H9 (cell line): ENCODE results near the gene BCAS4. TPM values are rescaled to one million over a fixed set of nuclear protein-coding genes. Genes with fewer than 3 reads are reported as not detected.
"Not testable (repeated sequence)": the region's sequence is repeated elsewhere in the genome, so short reads cannot be mapped to it uniquely, and the experiment has no call there.

Experiments used
- DNase-seq: peaks from one replicate; pipeline ENCODE4 v3.0.0-alpha.2; 2017
- H2AFZ ChIP-seq: one replicate; pipeline ENCODE4 v1.6.1; 2013; ENCODE audit warnings: mild to moderate bottlenecking, low read length, control low read depth, moderate library complexity
- H2AK5ac ChIP-seq: 2 replicates; pipeline ENCODE4 v1.6.1; 2013; ENCODE audit warnings: low read length, control low read depth, mixed read lengths; ENCODE audit not compliant: insufficient read length
- H2BK120ac ChIP-seq: one replicate; pipeline ENCODE4 v1.6.1; 2013; ENCODE audit warnings: low read depth, mild to moderate bottlenecking, low read length, control low read depth, inconsistent platforms; ENCODE audit not compliant: poor library complexity, severe bottlenecking
- H2BK12ac ChIP-seq: 2 replicates; pipeline ENCODE4 v1.6.1; 2013; ENCODE audit warnings: low read length, control low read depth, mixed read lengths, low read depth; ENCODE audit not compliant: insufficient read length
- H2BK15ac ChIP-seq: 2 replicates; pipeline ENCODE4 v1.6.1; 2013; ENCODE audit warnings: low read depth, low read length, control low read depth
- H2BK20ac ChIP-seq: one replicate; pipeline ENCODE4 v1.6.1; 2013; ENCODE audit warnings: low read depth, mild to moderate bottlenecking, low read length, control low read depth, inconsistent platforms; ENCODE audit not compliant: poor library complexity, severe bottlenecking
- H2BK5ac ChIP-seq: 2 replicates; pipeline ENCODE4 v1.6.1; 2013; ENCODE audit warnings: low read length, control low read depth, mixed read lengths; ENCODE audit not compliant: insufficient read length
- H3K14ac ChIP-seq: 2 replicates; pipeline ENCODE4 v1.6.1; 2013; ENCODE audit warnings: low read length, control low read depth; ENCODE audit not compliant: insufficient read depth
- H3K18ac ChIP-seq: 2 replicates; pipeline ENCODE4 v1.6.1; 2013; ENCODE audit warnings: low read depth, mild to moderate bottlenecking, mixed read lengths, low read length, control low read depth; ENCODE audit not compliant: insufficient read length
- H3K23ac ChIP-seq: 2 replicates; pipeline ENCODE4 v1.6.1; 2013; ENCODE audit warnings: low read length, control low read depth, mixed read lengths, low read depth; ENCODE audit not compliant: insufficient read length
- H3K23me2 ChIP-seq: 2 replicates; pipeline ENCODE4 v1.6.1; 2013; ENCODE audit warnings: low read depth, mild to moderate bottlenecking, mixed read lengths, low read length, control low read depth; ENCODE audit not compliant: insufficient read length, poor library complexity, severe bottlenecking
- H3K27ac ChIP-seq: 2 replicates; pipeline ENCODE4 v1.5.1; 2013; ENCODE audit warnings: low read length, control low read depth, mixed read lengths, low read depth; ENCODE audit not compliant: insufficient read length
- H3K27me3 ChIP-seq: 2 replicates; pipeline ENCODE4 v1.6.1; 2013; ENCODE audit warnings: low read length, control low read depth, inconsistent platforms; ENCODE audit not compliant: insufficient read depth
- H3K4ac ChIP-seq: 2 replicates; pipeline ENCODE4 v1.6.1; 2013; ENCODE audit warnings: low read depth, mild to moderate bottlenecking, control low read depth, inconsistent platforms, low read length, moderate library complexity
- H3K4me1 ChIP-seq: 2 replicates; pipeline ENCODE4 v1.6.1; 2013; ENCODE audit warnings: low read length, control low read depth, inconsistent platforms; ENCODE audit not compliant: insufficient read depth
- H3K4me2 ChIP-seq: 2 replicates; pipeline ENCODE4 v1.6.1; 2013; ENCODE audit warnings: low read length, control low read depth, mixed read lengths; ENCODE audit not compliant: insufficient read length, insufficient read depth
- H3K56ac ChIP-seq: 2 replicates; pipeline ENCODE4 v1.6.1; 2013; ENCODE audit warnings: low read depth, mild to moderate bottlenecking, mixed read lengths, low read length, control low read depth; ENCODE audit not compliant: insufficient read length
- H3K79me1 ChIP-seq: 2 replicates; pipeline ENCODE4 v1.6.1; 2013; ENCODE audit warnings: low read depth, mild to moderate bottlenecking, moderate library complexity, low read length, control low read depth, inconsistent platforms; ENCODE audit not compliant: insufficient read depth, poor library complexity, severe bottlenecking
- H3K79me2 ChIP-seq: 2 replicates; pipeline ENCODE4 v1.6.1; 2013; ENCODE audit warnings: low read length, control low read depth, inconsistent platforms; ENCODE audit not compliant: insufficient read depth
- H3K9ac ChIP-seq: 2 replicates; pipeline ENCODE4 v1.6.1; 2013; ENCODE audit warnings: low read length, control low read depth, mixed read lengths; ENCODE audit not compliant: insufficient read length; ENCODE audit errors: extremely low read depth
- H3K9me3 ChIP-seq: one replicate; pipeline ENCODE4 v1.6.1; 2013; ENCODE audit warnings: low read depth, low read length, inconsistent platforms; ENCODE audit not compliant: control insufficient read depth
- H3T11ph ChIP-seq: one replicate; pipeline ENCODE4 v1.6.1; 2013; ENCODE audit warnings: mild to moderate bottlenecking, low read length, control low read depth, inconsistent platforms
- H4K20me1 ChIP-seq: one replicate; pipeline ENCODE4 v1.6.1; 2013; ENCODE audit not compliant: control insufficient read depth, insufficient read length, insufficient read depth
- H4K5ac ChIP-seq: 2 replicates; pipeline ENCODE4 v1.6.1; 2013; ENCODE audit warnings: low read depth, mild to moderate bottlenecking, mixed read lengths, low read length, control low read depth; ENCODE audit not compliant: insufficient read length
- H4K8ac ChIP-seq: replicated peaks from 2 replicates; pipeline ENCODE4 v1.6.1; 2013; ENCODE audit warnings: low read length, control low read depth, mixed read lengths, low read depth; ENCODE audit not compliant: insufficient read length
- H4K91ac ChIP-seq: 2 replicates; pipeline ENCODE4 v1.6.1; 2013; ENCODE audit warnings: low read depth, mild to moderate bottlenecking, moderate library complexity, mixed read lengths, low read length, control low read depth; ENCODE audit not compliant: insufficient read length
- H3K27ac Mint-ChIP-seq, 3 experiments: 2 replicates in 2 of 3; 3 replicates in 1 of 3; pipeline ENCODE4 v1.8.0; 2020 to 2021; ENCODE audit warnings: mixed read lengths in 3 of 3, mild to moderate bottlenecking in 1 of 3, moderate library complexity in 1 of 3
- H3K27me3 Mint-ChIP-seq: 2 replicates; pipeline ENCODE4 v1.8.0; 2021; ENCODE audit warnings: low read depth, mild to moderate bottlenecking, moderate library complexity, mixed read lengths
- H3K36me3 Mint-ChIP-seq, 3 experiments: 2 replicates in 2 of 3; 3 replicates in 1 of 3; pipeline ENCODE4 v1.8.0; 2020 to 2021; ENCODE audit warnings: low read depth in 3 of 3, mixed read lengths in 3 of 3; ENCODE audit not compliant: insufficient read depth in 1 of 3
- H3K4me1 Mint-ChIP-seq, 2 experiments: 2 replicates each; pipeline ENCODE4 v1.8.0; 2020; ENCODE audit warnings: mixed read lengths in 2 of 2
- H3K4me3 Mint-ChIP-seq, 2 experiments: 2 replicates in 1 of 2; 3 replicates in 1 of 2; pipeline ENCODE4 v1.8.0; 2020 to 2021; ENCODE audit warnings: mild to moderate bottlenecking in 2 of 2, mixed read lengths in 2 of 2, moderate library complexity in 1 of 2
- H3K9me3 Mint-ChIP-seq, 2 experiments: 2 replicates in 1 of 2; 3 replicates in 1 of 2; pipeline ENCODE4 v1.8.0; 2020; ENCODE audit warnings: mild to moderate bottlenecking in 2 of 2, mixed read lengths in 2 of 2, moderate library complexity in 1 of 2
- CTCF ChIP-seq: fragments of 200-600 bp; sonication (generic); conservative IDR thresholded peaks from 3 replicates; pipeline ENCODE4 v1.8.0; 2021; ENCODE audit warnings: antibody characterized with exemption, mild to moderate bottlenecking
- WGBS: extraction: QIAGEN DNeasy Blood & Tissue Kit; methylation state at CpG from one replicate; pipeline ENCODE4 v1.1.7; 2013; ENCODE audit warnings: missing lambda C conversion rate, low lambda C conversion rate, mixed read lengths; ENCODE audit not compliant: insufficient read length; ENCODE audit errors: extremely low coverage; 5-methylcytosine and 5-hydroxymethylcytosine counted together
- total RNA-seq: library from RNA; stranded (reverse); gene quantifications from 2 replicates; pipeline ENCODE4 v1.2.1, GENCODE V29; 2021

Gene BCAS4
- total RNA-seq, 1 experiment from 2014 or later, result 16.9 TPM

DNA sequence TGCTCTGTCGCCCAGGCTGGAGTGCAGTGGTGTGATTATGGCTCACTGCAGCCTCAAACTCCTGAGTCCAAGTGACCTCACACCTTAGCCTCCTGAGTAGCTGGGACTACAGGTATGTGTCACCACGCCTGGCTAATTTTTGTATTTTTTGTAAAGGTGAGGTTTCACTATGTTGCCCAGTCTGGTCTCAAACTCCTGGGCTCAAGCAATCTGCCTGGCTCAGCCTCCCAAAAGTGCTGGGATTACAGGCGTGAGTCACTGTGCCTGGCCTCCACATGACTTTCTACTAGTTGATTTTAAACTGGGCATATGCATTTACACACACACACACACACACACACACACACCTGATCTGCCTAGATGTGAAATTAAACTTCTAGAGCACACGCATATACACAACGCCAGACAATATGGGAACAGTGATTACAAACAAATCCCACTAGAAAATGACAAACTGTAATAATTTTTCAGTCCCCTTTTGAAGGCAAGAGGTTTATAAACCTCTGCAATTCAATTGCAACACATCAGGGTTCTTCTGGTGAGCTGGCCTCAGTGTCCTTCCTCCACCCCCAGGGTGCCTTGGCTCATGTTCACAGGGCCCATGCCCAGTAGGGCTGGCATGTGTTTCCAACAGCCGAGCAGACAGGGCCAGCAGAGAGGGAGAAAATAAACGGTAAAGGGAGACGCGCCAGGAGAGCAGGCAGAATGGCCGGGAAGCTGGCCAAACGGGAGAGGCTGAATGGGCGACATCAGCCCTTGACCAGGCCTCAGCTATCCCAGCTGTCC, 32.2 kb upstream of the BCAS4 start:
- Histone ChIP-seq H3K4ac (no peak overlapping the region), H3K79me1 (no peaks in the 10 kb centered on the region), H2AK5ac (no peak overlapping the region), H4K8ac (no peak overlapping the region), H3K9ac (no peak overlapping the region), H3K4me2 (no peak overlapping the region), H2BK120ac (peak overlapping the region; percentile 67), H2BK5ac (no peak overlapping the region), H3K23ac (no peak overlapping the region), H3K27ac (no peak overlapping the region), H4K91ac (no peak overlapping the region), H2AFZ (no peak overlapping the region), H4K5ac (no peak overlapping the region), H3K23me2 (no peaks in the 10 kb centered on the region), H3T11ph (no peak overlapping the region), H2BK20ac (no peak overlapping the region), H3K79me2 (no peaks in the 10 kb centered on the region), H3K18ac (no peak overlapping the region), H3K27me3 (no peaks in the 10 kb centered on the region), H3K14ac (no peak overlapping the region), H3K56ac (no peak overlapping the region), H2BK15ac (no peak overlapping the region), H2BK12ac (no peak overlapping the region), H3K4me1 (peaks cover 3% of the 10 kb centered on the region; the same call in 1 of the 2 replicates), H3K9me3 (no peaks in the 10 kb centered on the region), H4K20me1 (no peaks in the 10 kb centered on the region)
- no peaks in the 10 kb centered on the region for H3K9me3 Mint-ChIP-seq
- H3K36me3 Mint-ChIP-seq, result no peaks in the 10 kb centered on the region
- DNase-seq, result no peak
- peaks cover 20 to 34% of the 10 kb centered on the region in 2 experiments for H3K4me1 Mint-ChIP-seq
- no peak for TF ChIP-seq CTCF
- no CpG with 5 or more reads among the region's 12 CpGs for WGBS
- no peaks in the 10 kb centered on the region for H3K27me3 Mint-ChIP-seq
- no peak overlapping the region for H3K4me3 Mint-ChIP-seq
- peak overlapping the region in 1 of 3 experiments; percentile 40; a peak in 1 of 7 replicates for H3K27ac Mint-ChIP-seq

DNA sequence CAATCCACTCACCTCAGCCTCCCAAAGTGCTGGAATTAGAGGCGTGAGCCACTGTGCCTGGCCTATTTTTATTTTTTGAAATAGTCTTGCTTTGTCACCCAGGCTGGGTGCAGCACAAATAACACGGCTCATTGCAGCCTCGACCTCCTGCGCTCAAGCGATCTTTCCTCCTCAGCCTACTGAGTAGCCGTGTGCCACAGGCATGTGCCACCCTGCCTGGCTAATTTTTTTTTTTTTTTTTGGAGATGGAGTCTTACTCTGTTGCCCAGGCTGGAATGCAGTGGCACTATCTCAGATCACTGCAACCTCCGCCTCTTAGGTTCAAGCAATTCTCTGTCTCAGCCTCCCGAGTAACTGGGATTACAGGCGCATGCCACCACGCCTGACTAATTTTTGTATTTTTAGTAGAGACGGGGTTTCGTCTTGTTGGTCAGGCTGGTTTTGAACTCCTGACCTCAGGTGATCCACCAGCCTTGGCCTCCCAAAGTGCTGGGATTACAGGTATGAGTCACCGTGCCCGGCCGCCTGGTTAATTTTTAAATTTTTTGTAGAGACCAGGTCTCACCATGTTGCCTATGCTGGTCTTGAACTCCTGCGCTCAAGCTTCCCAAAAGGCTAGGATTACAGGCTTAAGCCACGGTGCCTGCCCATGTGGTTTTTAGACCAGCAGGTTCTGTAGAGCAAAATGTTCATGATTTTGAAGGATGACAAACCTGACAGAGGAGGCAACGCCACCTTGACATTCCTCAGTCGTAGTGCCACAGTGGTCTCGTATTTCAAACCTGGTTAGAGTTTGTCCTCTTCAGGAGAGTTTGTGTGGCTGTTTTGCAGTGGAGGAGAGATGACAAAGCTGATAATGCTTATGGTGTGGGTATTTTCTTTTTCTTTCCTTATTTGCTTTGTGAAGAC, 31.1 kb upstream of the BCAS4 start:
- H3K27ac Mint-ChIP-seq, result peak overlapping the region in 2 of 3 experiments; percentile 70 to 84; a peak in 4 of 7 replicates
- not testable (repeated sequence) for H3K14ac ChIP-seq, H4K8ac ChIP-seq, H2AFZ ChIP-seq, H3K4me3 Mint-ChIP-seq, H3K27me3 Mint-ChIP-seq, H2BK20ac ChIP-seq, H3K27me3 ChIP-seq, H3K79me1 ChIP-seq, H3K23me2 ChIP-seq, H2BK5ac ChIP-seq, H3T11ph ChIP-seq, H3K9me3 ChIP-seq, H2AK5ac ChIP-seq, H2BK15ac ChIP-seq, H2BK12ac ChIP-seq, H3K36me3 Mint-ChIP-seq, H4K91ac ChIP-seq, H3K4me1 ChIP-seq, H3K27ac ChIP-seq, H3K23ac ChIP-seq, H3K9me3 Mint-ChIP-seq, H3K79me2 ChIP-seq, H3K18ac ChIP-seq, H3K56ac ChIP-seq, H4K5ac ChIP-seq, H2BK120ac ChIP-seq, H3K4me2 ChIP-seq, H3K9ac ChIP-seq, H4K20me1 ChIP-seq, H3K4ac ChIP-seq
- WGBS, result no CpG with 5 or more reads among the region's 20 CpGs
- DNase-seq, result peak; percentile 3
- peaks cover 25 to 39% of the 10 kb centered on the region in 2 experiments for H3K4me1 Mint-ChIP-seq
